Retinal pigment epithelial cell (primary cell): ENCODE results near the gene ARHGEF16.

ENCODE experiments used
- DNase-seq: peaks from one replicate; pipeline ENCODE4 v3.0.0-alpha.2; 2010; ENCODE audit warnings: low read depth
- H3K4me3 ChIP-seq: 2 replicates; pipeline ENCODE4 v1.5.1; 2011; ENCODE audit warnings: mild to moderate bottlenecking, low read length, control low read depth, moderate library complexity
- CTCF ChIP-seq: conservative IDR thresholded peaks from 2 replicates; pipeline ENCODE4 v1.5.1; 2011; ENCODE audit warnings: low read depth, low read length, control low read depth, inconsistent platforms

ARHGEF16 gene

GRCh38 chr1:3465091-3465934 is 10.8 kb downstream of the ARHGEF16 start:
- H3K4me3 ChIP-seq = no peak overlapping the region
- no peak for TF ChIP-seq CTCF
- no peak for DNase-seq

- no peak for DNase-seq
- H3K4me3 ChIP-seq = no peak overlapping the region
- no peak for TF ChIP-seq CTCF
Observed at GRCh38 chr1:3465935-3466321, 11.5 kb downstream of the ARHGEF16 start.

GRCh38 chr1:3466366-3467075 is 12.1 kb downstream of the ARHGEF16 start:
- DNase-seq = no peak
- no peak for TF ChIP-seq CTCF
- H3K4me3 ChIP-seq = no peak overlapping the region

GRCh38 chr1:3467096-3468036 is 12.9 kb downstream of the ARHGEF16 start:
- no peak for TF ChIP-seq CTCF
- DNase-seq = no peak
- no peak overlapping the region for H3K4me3 ChIP-seq

- H3K4me3 ChIP-seq = no peak overlapping the region
- no peak for DNase-seq
- TF ChIP-seq CTCF = no peak
Observed at GRCh38 chr1:3468236-3469103, 14.0 kb downstream of the ARHGEF16 start.
